Left colon (tissue), 2 donors: ENCODE data around the gene NDFIP1. TPM values are rescaled to one million over a fixed set of nuclear protein-coding genes. Genes with fewer than 3 reads are reported as not detected.
A peak's percentile ranks its signal among the peaks of the same experiment; 100 is the strongest.

Experiments
- ATAC-seq: fragments of 200-7000 bp; cut with Tn5 transposase; one replicate; pipeline ENCODE4 v1.9.1; 2020; ENCODE audit warnings: mild to moderate bottlenecking, moderate library complexity
- DNase-seq, 2 donors: peaks; one replicate each; pipeline ENCODE4 v3.0.0-alpha.2; 2020
- intact Hi-C, 2 donors: fragments of 100-400 bp; cut with DNase I in 1 of 2; cut with micrococcal nuclease in 1 of 2; formaldehyde crosslinking; loops; one replicate each; pipeline versions ENCODE4 v1.11.2 to v1.14.0; 2022; cut with DNase I, micrococcal nuclease
- total RNA-seq, 2 donors: library from RNA; stranded (reverse); fragmentation: NEBNext Ultra II Directional; extraction: Animal tissue kit (Norgen Biotek cat#: 25700); gene quantifications; one replicate each; pipeline ENCODE4 v1.2.1, GENCODE V29; 2021
- donor health status: DM: no; HTN: no; CAD: no.
- donor health status: DM: yes; HTN: yes; CAD: no.

NDFIP1 gene
- total RNA-seq, 2 donors from 2014 or later: 54.8 to 57.8 TPM

GRCh38 chr5:142114687-142115086 lies 6.1 kb downstream of the NDFIP1 start:
- DNase-seq (no peak), ATAC-seq (no peak)
- intact Hi-C loops: no loop called here

GRCh38 chr5:142115937-142116614 lies 7.5 kb downstream of the NDFIP1 start:
- intact Hi-C loops: no loop called here
- DNase-seq: no peak
- ATAC-seq: no peak

- DNase-seq (no peak), ATAC-seq (no peak)
- intact Hi-C loops: no loop called here
These were observed 9.1 kb downstream of the NDFIP1 start for GRCh38 chr5:142117579-142118151.

GRCh38 chr5:142118155-142118686 lies 9.6 kb downstream of the NDFIP1 start:
- DNase-seq: no peak
- intact Hi-C loops: no loop called here
- no peak for ATAC-seq

- no peak for DNase-seq
- ATAC-seq: no peak
- intact Hi-C loops: no loop called here
These were observed 10.6 kb downstream of the NDFIP1 start for GRCh38 chr5:142119051-142119625.

- no peak for ATAC-seq
- no peak for DNase-seq
- intact Hi-C loops: no loop called here
These were observed 11.8 kb downstream of the NDFIP1 start for GRCh38 chr5:142120247-142120935.

- DNase-seq (no peak), ATAC-seq (no peak)
- intact Hi-C loops: no loop called here
These were observed 13.5 kb downstream of the NDFIP1 start for GRCh38 chr5:142122121-142122520.

- no peak for ATAC-seq
- DNase-seq: no peak
- intact Hi-C loops: no loop called here
These were observed 16.8 kb downstream of the NDFIP1 start for GRCh38 chr5:142125378-142125777.

- DNase-seq (no peak), ATAC-seq (no peak)
- intact Hi-C loops: no loop called here
These were observed 17.4 kb downstream of the NDFIP1 start for GRCh38 chr5:142125963-142126362.

- intact Hi-C loops: no loop called here
- ATAC-seq (no peak), DNase-seq (no peak)
These were observed 20.2 kb downstream of the NDFIP1 start for GRCh38 chr5:142128675-142129208.

- ATAC-seq: no peak
- DNase-seq: no peak
- intact Hi-C loops: no loop called here
These were observed 21.0 kb downstream of the NDFIP1 start for GRCh38 chr5:142129446-142130066.

- ATAC-seq: no peak
- intact Hi-C loops: no loop called here
- no peak for DNase-seq
These were observed 22.8 kb downstream of the NDFIP1 start for GRCh38 chr5:142131394-142131793.

- ATAC-seq: no peak
- intact Hi-C loops: no loop called here
- DNase-seq: no peak
These were observed 24.3 kb downstream of the NDFIP1 start for GRCh38 chr5:142132916-142133315.

- ATAC-seq: no peak
- intact Hi-C loops: no loop called here
- no peak for DNase-seq
These were observed 25.0 kb downstream of the NDFIP1 start for GRCh38 chr5:142133330-142134206.

- no peak for ATAC-seq
- intact Hi-C loops: no loop called here
- DNase-seq: no peak
These were observed 25.9 kb downstream of the NDFIP1 start for GRCh38 chr5:142134331-142135010.

- DNase-seq (no peak), ATAC-seq (no peak)
- intact Hi-C loops: loop anchor here (5.0 to 10.0 kb wide), 3 partner anchors 129 to 149 kb away; partner anchors contain the start of gene GNPDA1 (in 1 of the 2)
These were observed 32.9 kb downstream of the NDFIP1 start for GRCh38 chr5:142141463-142141862.

GRCh38 chr5:142143878-142144277 lies 35.3 kb downstream of the NDFIP1 start:
- DNase-seq (no peak), ATAC-seq (peak; percentile 46)
- intact Hi-C loops: loop anchor here (5.0 to 10.0 kb wide), 3 partner anchors 132 to 152 kb away; partner anchors contain the start of gene GNPDA1 (in 1 of the 2)
